Measurements from ENCODE around the gene LRRC3C.

DNA sequence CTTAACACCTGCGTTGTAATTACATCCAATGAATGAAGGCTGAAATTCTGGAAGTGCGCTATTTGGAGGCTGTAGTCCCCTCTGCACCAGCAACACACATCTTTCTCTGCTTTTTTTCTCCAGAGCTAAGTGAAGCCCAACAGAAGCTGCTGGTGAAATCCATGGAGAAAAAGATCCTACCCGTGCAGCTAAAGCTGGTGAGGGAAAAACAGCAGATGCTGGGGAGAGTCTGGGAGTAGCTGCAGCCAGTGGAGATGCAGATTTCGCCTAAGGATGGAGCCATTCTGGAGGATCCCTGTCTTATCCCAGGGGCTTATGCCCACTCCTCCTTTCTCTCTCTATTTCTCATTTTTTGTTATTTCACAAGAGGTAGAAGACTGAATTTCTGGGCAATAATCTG is 48.3 kb downstream of the LRRC3C start:
- TF ChIP-seq, protein P1, sequence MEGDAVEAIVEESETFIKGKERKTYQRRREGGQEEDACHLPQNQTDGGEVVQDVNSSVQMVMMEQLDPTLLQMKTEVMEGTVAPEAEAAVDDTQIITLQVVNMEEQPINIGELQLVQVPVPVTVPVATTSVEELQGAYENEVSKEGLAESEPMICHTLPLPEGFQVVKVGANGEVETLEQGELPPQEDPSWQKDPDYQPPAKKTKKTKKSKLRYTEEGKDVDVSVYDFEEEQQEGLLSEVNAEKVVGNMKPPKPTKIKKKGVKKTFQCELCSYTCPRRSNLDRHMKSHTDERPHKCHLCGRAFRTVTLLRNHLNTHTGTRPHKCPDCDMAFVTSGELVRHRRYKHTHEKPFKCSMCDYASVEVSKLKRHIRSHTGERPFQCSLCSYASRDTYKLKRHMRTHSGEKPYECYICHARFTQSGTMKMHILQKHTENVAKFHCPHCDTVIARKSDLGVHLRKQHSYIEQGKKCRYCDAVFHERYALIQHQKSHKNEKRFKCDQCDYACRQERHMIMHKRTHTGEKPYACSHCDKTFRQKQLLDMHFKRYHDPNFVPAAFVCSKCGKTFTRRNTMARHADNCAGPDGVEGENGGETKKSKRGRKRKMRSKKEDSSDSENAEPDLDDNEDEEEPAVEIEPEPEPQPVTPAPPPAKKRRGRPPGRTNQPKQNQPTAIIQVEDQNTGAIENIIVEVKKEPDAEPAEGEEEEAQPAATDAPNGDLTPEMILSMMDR (IDR thresholded peaks at IDR 0.05): no peak
- no peak for TF ChIP-seq POLR2A (IDR thresholded peaks at IDR 0.05)
